GM21515 (cell line): Measurements from ENCODE around the gene AGRP.

Experiments used
- ATAC-seq: cut with Tn5 transposase; IDR thresholded peaks from one replicate; pipeline ENCODE4 v1.9.1; 2021; ENCODE audit not compliant: unreplicated experiment

The AGRP gene

GRCh38 chr16:67463691-67464090 is 19.7 kb downstream of the AGRP start:
- no peak for ATAC-seq

DNA sequence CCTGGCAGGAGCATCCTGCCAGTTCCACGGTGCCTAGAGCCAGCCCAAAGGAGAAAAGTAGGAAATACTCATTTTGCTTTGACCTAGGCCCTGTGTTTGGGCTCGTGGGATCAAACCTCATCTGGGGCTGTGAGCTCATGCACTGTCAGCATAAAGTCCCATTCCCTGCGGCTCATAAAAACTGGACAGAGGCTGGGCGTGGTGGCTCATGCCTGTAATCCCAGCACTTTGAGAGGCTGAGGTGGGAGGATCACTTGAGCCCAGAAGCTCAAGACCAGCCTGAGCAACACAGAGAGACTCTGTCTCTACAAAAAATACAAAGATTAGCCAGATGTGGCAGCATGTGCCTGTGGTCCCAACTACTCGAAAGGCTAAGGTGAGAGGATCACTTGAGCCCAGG is 20.3 kb downstream of the AGRP start:
- no peak for ATAC-seq

DNA sequence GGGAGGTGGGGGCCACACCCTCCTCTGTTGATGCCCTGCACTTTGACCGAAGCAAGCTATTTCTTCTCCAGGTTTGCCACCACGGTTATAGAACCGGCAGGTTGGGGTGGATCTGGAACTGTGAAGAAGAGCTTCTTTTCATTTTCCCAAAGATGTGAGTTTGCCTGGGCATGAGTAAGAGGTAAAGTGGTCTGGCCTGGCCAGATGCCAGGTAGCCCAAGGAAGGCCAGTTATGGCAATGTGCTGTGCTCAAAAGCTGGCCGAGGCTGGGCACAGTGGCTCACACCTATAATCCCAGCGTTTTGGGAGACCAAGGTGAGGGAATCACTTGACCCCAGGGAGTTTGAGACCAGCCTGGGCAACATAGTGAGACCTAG is 21.1 kb downstream of the AGRP start:
- no peak for ATAC-seq

GRCh38 chr16:67461600-67462278 is 21.6 kb downstream of the AGRP start:
- ATAC-seq = no peak

DNA sequence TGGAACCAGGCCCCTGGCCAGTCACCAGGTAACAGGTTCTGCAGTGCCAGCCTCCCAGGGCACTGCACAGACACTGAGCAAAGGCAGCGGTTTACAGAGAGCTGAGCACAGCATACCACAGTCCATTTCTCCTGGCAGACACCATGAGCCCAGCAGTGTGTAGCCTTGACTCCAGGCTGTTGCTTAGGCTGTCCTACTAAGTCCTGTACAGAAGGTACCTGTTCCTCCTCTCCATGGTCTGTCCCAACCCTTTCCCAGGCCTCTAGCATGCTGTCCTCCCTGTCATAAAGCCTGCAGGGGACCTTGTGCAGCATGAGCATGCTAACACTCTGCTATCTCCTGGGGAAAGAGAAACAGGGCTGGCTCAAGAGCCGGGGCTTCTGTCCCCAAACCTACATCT is 22.4 kb downstream of the AGRP start:
- ATAC-seq = no peak

DNA sequence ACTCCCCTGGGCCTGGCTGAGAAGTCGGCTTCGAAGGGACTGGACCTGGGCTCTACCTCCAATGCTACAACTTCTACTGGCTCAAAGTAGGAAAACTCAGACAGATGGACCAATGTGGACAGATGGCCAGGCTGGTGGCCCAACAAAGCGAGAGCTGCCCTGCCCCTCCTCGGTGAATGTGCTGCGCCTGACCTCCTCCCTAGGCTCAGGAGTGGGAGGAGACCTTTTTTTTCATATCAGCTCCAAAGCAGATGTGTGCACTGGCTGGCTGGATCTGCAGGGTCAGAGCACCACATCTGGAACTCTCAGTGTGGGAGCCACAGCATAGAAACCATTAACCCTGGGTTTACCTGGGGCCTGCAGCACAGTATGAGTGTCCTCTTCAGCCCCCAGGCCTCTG is 23.2 kb downstream of the AGRP start:
- ATAC-seq = no peak

DNA sequence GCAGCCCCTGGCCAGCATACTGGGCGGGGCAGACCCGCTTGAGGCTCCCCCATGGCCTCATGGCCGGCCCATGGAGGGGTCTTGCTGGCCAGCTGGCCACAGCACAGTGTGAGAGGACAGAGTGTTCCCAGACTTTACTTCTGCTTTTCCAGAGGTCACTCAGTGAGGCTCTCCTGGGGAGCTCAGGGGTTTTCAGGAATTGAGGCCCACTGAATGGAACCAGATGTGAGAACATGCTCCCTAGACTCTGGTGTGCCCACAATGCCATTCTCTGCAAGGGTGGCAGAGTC is 23.5 kb downstream of the AGRP start:
- no peak for ATAC-seq

DNA sequence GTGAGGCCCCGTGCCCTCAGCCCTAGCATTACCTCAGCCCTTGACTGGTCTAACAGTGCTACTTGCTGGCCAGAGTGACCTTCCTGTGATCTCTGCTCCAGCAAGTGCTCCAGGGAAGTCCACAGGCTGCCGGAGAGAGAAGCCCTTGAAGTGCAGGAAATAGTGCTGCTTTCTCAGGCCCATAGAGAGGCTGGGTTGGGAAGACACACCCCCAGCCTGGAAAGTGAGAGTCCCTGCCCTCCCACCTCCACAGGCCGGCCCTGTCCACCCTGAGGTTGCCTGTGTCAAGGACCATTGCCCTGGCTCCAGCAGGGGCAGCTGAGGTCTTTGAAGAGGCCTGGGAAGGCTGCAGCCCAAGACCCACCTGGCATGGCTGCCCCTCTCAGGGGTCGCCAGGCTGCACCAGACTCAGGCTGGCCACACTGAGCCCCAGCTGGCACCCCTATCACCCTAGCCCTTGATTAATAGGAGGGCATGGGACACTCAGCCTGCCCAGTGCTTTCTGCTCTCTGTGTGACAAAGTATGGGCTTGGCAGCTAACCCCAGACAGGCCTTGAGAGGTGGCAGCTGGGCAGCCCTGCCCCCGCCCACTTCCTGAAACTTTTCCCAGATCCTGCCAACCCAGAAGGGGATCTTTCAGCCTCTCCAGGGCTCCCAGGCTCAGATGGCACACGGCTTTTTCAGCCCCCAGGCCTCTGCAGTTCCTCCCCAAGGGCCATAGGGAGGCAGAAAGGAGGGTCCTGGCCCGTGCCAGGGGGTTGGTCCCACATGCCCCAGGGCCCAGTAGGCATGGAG is 24.1 kb downstream of the AGRP start:
- no peak for ATAC-seq

- no peak for ATAC-seq
These were observed 25.2 kb downstream of the AGRP start for GRCh38 chr16:67458121-67458641.

- no peak for ATAC-seq
These were observed 25.7 kb downstream of the AGRP start for GRCh38 chr16:67457611-67458010.

DNA sequence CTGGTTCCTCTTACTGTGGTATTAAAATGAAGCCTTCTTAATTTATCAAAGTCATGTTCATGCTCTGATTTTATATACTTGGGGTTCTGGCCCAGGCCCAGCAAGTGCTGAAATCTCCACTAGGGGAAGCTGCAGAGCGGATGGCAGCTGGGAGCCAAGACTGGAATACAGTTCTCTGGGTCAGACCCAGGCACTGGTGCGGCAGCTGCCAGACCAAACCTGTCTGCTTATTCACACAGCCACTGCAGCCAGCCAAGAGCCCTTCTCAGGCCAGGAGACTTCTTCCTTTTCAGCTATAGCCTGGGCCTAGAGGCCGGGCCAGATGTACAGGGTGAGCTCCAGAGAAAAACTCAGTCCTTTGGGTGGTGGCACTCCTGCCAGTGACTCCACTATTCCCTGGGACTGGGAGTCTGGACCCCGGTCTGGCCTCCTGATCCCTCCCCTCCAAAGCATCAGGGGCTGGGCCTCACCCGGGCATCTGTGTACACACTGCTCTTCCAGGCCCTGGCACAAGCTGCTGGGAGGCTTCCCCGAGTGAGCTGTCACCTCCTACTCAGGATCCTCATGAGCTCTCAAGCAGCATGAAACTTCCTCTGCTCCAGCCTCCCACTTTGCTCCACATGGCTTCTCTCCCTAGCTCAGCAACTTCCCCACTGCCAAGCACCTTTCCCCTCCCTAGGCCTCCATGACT is 26.8 kb downstream of the AGRP start:
- no peak for ATAC-seq

DNA sequence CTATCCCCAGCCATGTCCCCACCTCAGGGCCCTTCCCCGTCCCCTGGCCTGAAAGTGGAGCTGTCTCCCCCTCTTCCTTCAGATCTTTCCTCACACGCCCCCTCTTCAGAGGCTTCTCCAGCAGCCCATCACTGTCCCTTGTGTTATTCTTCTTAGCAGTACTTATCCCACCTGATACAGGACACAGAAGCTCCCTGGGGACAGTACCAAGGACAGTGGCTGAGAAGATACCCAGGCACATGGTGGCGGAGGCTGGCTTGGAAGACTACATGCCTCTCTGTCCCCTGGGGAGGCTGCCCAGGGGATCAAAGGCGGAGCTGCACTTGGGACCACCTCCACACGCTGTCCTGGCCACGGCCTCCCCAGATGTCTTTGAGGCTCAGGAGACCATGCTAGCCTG is 28.5 kb downstream of the AGRP start:
- no peak for ATAC-seq

GRCh38 chr16:67454104-67454503 is 29.2 kb downstream of the AGRP start:
- ATAC-seq = no peak

- ATAC-seq = no peak
These were observed 31.5 kb downstream of the AGRP start for GRCh38 chr16:67451704-67452435.

GRCh38 chr16:67451061-67451703 is 32.2 kb downstream of the AGRP start:
- ATAC-seq = no peak

DNA sequence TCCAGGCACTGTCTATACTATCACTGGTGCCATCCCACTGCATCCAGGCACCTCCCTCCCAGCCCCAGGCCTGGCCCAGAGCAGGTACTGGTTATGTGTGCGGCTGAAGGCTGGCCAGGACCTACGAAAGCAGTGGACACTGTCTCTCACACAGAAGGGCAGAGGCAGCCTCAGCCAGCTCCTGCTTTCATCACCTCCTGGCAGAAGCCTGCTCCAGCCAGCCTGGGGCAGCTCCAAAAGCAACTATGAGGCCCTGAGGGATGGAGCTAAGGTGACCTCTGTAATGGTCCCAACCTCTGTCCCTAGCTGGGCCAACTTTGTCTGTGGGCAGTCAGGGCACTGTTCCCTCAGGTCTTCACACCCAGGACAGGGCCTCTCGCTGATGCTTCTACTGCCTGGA is 33.6 kb downstream of the AGRP start:
- no peak for ATAC-seq

DNA sequence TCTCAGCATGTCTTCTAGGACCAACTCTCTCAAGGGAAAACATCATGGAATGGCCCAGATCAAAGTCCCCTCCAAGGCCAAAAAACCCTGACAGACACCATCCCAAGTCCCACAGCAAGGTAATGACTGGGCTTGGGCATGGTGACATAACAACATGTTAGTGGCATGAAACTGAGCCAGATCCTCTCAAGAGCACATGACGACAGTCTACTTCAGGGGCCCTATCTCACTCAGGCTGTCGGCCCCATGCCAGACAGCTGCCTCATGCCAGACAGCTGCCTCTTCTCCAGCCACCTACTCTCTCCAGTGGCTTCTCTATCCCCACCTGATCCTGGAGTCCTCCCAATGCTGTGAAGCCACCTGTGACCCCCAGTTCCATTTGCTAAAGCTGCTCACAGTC is 34.0 kb downstream of the AGRP start:
- no peak for ATAC-seq

DNA sequence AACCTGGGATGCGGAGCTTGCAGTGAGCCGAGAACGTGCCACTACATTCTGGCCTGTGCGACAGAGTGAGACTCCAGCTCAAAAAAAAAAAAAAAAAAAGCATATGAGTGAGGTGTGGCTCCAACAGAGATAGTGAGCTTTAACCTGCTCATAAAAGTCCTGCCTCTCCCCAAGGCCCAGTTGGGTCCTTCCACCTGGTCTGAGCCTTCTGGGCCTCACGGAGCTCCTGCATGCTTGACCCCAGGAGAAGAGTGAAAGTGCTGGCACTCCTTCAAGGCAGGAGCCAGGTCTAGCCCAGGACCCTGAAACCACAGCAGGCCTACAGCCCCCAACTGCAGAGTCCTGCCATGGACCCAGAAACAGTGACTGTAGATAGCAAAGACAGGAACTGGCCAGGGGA is 34.8 kb downstream of the AGRP start:
- no peak for ATAC-seq

- no peak for ATAC-seq
These were observed 35.8 kb downstream of the AGRP start for GRCh38 chr16:67447508-67448076.

DNA sequence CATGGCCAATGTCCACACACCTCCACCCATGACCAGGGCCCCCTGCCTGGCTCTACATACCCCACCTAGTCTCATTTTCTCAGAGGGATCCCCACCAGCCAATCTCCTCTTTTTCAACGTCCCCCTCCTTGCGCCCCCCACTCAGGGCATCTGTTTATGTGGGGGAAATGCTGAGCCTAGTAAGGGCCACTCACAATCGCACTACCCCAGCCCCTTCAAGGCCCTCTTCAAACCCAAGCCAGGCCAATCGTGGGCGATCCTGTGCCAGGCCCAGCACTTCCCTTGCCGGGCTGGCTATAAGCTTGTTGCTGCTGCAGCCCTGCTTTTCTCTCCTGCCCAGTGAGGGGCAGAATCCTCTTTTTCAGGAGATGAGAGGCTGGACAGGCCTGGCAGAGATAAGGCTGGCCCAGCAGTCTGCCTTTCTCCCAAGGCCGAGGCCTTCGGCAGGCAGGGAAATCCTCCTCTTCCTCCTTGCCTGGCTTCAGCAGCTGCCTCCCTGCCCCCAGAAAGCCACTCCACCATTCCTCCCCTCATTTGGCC is 36.3 kb downstream of the AGRP start:
- no peak for ATAC-seq
